Measurements from ENCODE around the gene NEB. TPM values are rescaled to one million over a fixed set of nuclear protein-coding genes. Genes with fewer than 3 reads are reported as not detected.

NEB gene
- total and polyA plus RNA-seq, 2 of the 13 experiments (the other 11 are each of a cell fraction or from before 2014, with no cell fraction given), result 0.21 to 0.24 TPM

DNA sequence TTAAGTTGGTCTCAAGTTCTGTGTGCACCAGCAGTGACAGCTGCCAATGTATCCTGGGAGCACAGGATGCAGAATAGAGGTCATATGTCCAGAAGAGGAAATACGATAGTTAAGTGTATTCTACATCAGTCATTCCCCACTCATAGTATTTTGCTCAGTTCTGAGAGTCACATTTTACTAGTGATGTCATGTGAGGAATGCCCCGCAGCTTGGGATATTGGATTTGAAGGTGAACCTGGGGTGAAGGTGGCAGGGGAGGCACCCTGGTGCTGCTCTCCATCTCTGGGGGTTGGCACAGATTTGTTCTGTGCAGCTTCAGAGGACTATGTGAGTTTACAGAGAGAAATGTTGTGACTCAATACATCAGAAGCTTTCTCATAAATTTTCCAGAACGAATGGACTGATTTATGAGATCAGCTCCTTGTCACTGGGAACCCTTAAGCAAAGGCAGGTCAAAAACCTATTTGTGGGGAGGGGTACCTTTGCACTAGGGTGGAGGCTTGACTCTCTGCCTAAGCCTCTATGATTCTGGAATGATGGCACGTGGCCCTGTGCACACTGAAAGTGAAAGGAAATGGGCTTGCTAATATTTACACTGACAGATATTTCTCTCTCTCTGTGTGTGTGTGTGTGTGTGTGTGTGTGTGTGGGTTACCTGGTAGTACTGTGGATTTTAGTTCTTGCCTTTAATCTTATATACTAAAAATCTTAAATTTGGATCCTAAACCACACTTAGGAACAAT, 95.9 kb downstream of the NEB start:
- H3K4me2 ChIP-seq (ENCODE audit: low read depth, low read length), result peak overlapping the region; percentile 65
- in situ Hi-C loops (cut with HindIII; ENCODE audit: extremely low pct_ligation_motif_present, low pct_unique_long_range_greater_than_20kb) (loop anchor here (25.0 kb wide), 1 partner anchor 374 kb away; no protein-coding TSS in a partner anchor), intact Hi-C loops (cut with micrococcal nuclease; ENCODE audit: unreplicated experiment) (loop anchor here (5.0 to 10.0 kb wide), 2 partner anchors 116 to 154 kb away; no protein-coding TSS in a partner anchor)
- POLR2A ChIA-PET, result no interaction called here
- ATAC-seq, result peak; percentile 87
- 9% methylated on average over 4 of the region's 4 CpGs for WGBS (ENCODE audit: low lambda C conversion rate)
- H4K20me1 ChIP-seq (ENCODE audit: insufficient read depth, low read length), result no peaks in the 10 kb centered on the region
- CTCF ChIA-PET (ENCODE audit: low intra/inter-chr PET ratio, low total read pairs), result no interaction called here
- H3K9ac ChIP-seq (ENCODE audit: insufficient read depth, low read depth, low read length), result no peak overlapping the region
- peak overlapping the region in 2 of 3 experiments; percentile 13 to 29; a peak in 3 of 6 replicates for H3K4me3 ChIP-seq (replicated peaks in 1 of 3; ENCODE audit: insufficient read depth in 1 of 3, low read depth in 2 of 3, low read length in 3 of 3)
- no peak overlapping the region for H3K27ac ChIP-seq (ENCODE audit: extremely low read length, insufficient read depth, low read length)
- peak; percentile 49 for FAIRE-seq
- H3K79me2 ChIP-seq (ENCODE audit: insufficient read depth, low read length), result no peaks in the 10 kb centered on the region
- H3K36me3 ChIP-seq (replicated peaks in 1 of 2; ENCODE audit: control insufficient read depth in 1 of 2, insufficient read depth in 2 of 2, low read length in 2 of 2), result no peaks in the 10 kb centered on the region
- peaks cover 7% of the 10 kb centered on the region; the same call in 1 of the 2 replicates for H3K9me3 ChIP-seq (ENCODE audit: low read length)
- DNase-seq (ENCODE audit: low spot score), result peak; percentile 76
- BruUV-seq (replicated peaks), result no TSS peak
- peaks cover 47% of the 10 kb centered on the region for H3K4me1 ChIP-seq (ENCODE audit: insufficient read depth, low read length)
- H3K27me3 ChIP-seq (ENCODE audit: control insufficient read depth in 1 of 2, insufficient read depth in 2 of 2, low read length in 2 of 2), result no peaks in the 10 kb centered on the region
- no peak overlapping the region for H2AFZ ChIP-seq (ENCODE audit: low read length)
- TF ChIP-seq SETDB1 (CRISPR knock-in tag; IDR thresholded peaks at IDR 0.05; ENCODE audit: borderline replicate concordance) (no peak), ZFP36 (IDR thresholded peaks at IDR 0.05; ENCODE audit: borderline replicate concordance, low read depth, low read length, partially characterized antibody) (peak; percentile 21), RARG (CRISPR knock-in tag; IDR thresholded peaks at IDR 0.05; ENCODE audit: low read depth) (no peak), NFE2 (CRISPR knock-in tag; IDR thresholded peaks at IDR 0.05) (no peak), HNRNPLL (IDR thresholded peaks at IDR 0.05; ENCODE audit: low read depth, low read length, poor library complexity, severe bottlenecking) (no peak), BHLHE40 (IDR thresholded peaks at IDR 0.05; ENCODE audit: low read length) (peak; percentile 89), ZNF20 (CRISPR knock-in tag; IDR thresholded peaks at IDR 0.05) (no peak), SAP130 (CRISPR knock-in tag; IDR thresholded peaks at IDR 0.05; ENCODE audit: low read depth) (peak; percentile 82), ZNF468 (CRISPR knock-in tag; IDR thresholded peaks at IDR 0.05) (no peak), ZNF598 (CRISPR knock-in tag; IDR thresholded peaks at IDR 0.05; ENCODE audit: borderline replicate concordance) (0 out of 2 replicates have a peak, but pooled peaks have one; percentile 45), ZBTB3 (CRISPR knock-in tag; IDR thresholded peaks at IDR 0.05; ENCODE audit: borderline replicate concordance, low read depth) (no peak), MEIS1 (CRISPR knock-in tag; IDR thresholded peaks at IDR 0.05; ENCODE audit: borderline replicate concordance) (0 out of 2 replicates have a peak, but pooled peaks have one; percentile 52), ZNF709 (CRISPR knock-in tag; IDR thresholded peaks at IDR 0.05) (peak; percentile 37; the same call in 1 of the 2 replicates), ZSCAN9 (CRISPR knock-in tag; IDR thresholded peaks at IDR 0.05; ENCODE audit: borderline replicate concordance) (no peak), ZNF543 (CRISPR knock-in tag; IDR thresholded peaks at IDR 0.05) (no peak)
- TF ChIP-seq, protein P1, sequence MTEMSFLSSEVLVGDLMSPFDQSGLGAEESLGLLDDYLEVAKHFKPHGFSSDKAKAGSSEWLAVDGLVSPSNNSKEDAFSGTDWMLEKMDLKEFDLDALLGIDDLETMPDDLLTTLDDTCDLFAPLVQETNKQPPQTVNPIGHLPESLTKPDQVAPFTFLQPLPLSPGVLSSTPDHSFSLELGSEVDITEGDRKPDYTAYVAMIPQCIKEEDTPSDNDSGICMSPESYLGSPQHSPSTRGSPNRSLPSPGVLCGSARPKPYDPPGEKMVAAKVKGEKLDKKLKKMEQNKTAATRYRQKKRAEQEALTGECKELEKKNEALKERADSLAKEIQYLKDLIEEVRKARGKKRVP (CRISPR knock-in tag; IDR thresholded peaks at IDR 0.05), result no peak
- TF ChIP-seq, protein P2, sequence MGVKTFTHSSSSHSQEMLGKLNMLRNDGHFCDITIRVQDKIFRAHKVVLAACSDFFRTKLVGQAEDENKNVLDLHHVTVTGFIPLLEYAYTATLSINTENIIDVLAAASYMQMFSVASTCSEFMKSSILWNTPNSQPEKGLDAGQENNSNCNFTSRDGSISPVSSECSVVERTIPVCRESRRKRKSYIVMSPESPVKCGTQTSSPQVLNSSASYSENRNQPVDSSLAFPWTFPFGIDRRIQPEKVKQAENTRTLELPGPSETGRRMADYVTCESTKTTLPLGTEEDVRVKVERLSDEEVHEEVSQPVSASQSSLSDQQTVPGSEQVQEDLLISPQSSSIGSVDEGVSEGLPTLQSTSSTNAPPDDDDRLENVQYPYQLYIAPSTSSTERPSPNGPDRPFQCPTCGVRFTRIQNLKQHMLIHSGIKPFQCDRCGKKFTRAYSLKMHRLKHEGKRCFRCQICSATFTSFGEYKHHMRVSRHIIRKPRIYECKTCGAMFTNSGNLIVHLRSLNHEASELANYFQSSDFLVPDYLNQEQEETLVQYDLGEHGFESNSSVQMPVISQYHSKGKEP (CRISPR knock-in tag; IDR thresholded peaks at IDR 0.05), result no peak
- TF ChIP-seq, protein P3, sequence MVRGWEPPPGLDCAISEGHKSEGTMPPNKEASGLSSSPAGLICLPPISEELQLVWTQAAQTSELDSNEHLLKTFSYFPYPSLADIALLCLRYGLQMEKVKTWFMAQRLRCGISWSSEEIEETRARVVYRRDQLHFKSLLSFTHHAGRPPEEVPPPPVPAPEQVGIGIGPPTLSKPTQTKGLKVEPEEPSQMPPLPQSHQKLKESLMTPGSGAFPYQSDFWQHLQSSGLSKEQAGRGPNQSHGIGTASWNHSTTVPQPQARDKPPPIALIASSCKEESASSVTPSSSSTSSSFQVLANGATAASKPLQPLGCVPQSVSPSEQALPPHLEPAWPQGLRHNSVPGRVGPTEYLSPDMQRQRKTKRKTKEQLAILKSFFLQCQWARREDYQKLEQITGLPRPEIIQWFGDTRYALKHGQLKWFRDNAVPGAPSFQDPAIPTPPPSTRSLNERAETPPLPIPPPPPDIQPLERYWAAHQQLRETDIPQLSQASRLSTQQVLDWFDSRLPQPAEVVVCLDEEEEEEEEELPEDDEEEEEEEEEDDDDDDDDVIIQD (CRISPR knock-in tag; IDR thresholded peaks at IDR 0.05; ENCODE audit: low read depth), result 0 out of 2 replicates have a peak, but pooled peaks have one; percentile 40
- TF ChIP-seq, protein P4, sequence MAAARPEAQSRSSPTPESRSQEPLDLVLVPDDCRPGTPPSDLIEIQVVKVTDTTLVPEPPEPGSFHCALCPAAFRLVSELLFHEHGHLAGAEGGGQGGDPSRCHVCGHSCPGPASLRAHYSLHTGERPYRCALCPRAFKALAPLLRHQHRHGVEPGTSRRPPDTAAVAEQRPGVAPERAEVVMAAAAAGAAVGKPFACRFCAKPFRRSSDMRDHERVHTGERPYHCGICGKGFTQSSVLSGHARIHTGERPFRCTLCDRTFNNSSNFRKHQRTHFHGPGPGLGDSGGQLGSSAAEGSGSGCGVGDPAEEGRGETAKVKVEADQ (CRISPR knock-in tag; IDR thresholded peaks at IDR 0.05; ENCODE audit: borderline replicate concordance), result no peak
